GM18858 (cell line): ENCODE measurements around the gene EHD1.

Experiments used
- ATAC-seq: cut with Tn5 transposase; IDR thresholded peaks from one replicate; pipeline ENCODE4 v1.9.1; 2021; ENCODE audit not compliant: unreplicated experiment

Gene EHD1

GRCh38 chr11:64875369-64876228 is 2.8 kb downstream of the EHD1 start:
- no peak for ATAC-seq

- ATAC-seq, result no peak
Observed at GRCh38 chr11:64874308-64875240, 3.8 kb downstream of the EHD1 start.

GRCh38 chr11:64872790-64873488 is 5.5 kb downstream of the EHD1 start:
- ATAC-seq, result no peak

DNA sequence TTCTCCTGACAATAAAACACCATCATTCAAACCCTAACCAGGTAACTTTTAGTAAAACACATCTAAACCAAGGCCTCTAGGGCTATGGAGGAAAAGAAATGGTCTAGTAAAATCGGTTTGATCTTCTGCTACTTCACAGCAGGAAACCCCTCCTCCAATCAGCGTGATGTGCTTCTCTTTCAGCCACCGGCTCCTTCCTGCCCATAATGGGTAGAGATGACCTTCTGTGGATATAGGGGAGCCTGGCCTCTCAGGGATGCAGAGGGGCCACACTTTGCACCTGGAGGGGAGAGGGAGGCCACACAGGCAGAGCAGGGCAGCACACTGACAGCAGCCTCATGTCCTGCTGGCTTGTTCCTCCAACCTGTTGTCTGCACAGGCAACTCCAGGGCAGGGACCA is 6.9 kb downstream of the EHD1 start:
- ATAC-seq, result no peak

- no peak for ATAC-seq
Observed at GRCh38 chr11:64870893-64871466, 7.4 kb downstream of the EHD1 start.

DNA sequence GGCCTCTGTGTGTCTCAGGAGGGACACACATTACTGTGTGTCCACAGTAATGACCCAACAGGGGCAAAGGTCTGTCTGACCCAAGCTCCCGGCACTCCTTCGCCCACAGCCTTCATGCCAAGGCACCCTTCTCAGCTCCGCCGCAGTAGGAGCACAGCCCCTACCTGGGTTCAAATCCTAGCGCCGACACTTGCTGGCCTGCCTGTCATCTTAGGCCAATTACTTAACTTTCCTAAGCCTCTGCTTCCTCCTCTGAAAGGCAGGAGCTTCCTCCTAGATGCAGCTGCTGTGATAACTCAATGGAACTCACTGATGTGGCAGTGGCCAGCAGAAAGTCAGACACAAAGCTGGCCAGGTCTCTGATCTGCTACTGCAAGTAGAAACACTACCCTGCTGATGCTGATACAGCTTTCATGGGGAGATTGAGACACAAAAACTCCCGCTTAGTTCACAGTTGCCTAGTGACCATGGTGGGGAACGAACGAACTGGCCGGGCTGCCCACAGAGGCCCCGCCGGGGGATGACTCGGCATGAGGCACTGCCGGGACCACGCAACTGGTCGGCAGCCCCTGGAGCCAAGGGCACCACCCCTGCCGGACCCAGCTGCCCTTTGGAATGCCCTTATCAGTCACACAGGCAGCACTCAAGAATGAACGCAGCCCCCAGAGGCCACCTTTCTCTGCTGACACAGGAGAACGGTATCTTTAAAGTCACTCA is 8.1 kb downstream of the EHD1 start:
- no peak for ATAC-seq

- no peak for ATAC-seq
Observed at GRCh38 chr11:64869571-64870175, 8.7 kb downstream of the EHD1 start.

- ATAC-seq, result no peak
Observed at GRCh38 chr11:64868904-64869570, 9.4 kb downstream of the EHD1 start.

GRCh38 chr11:64867748-64868462 is 10.5 kb downstream of the EHD1 start:
- ATAC-seq, result no peak

- no peak for ATAC-seq
Observed at GRCh38 chr11:64866173-64866491, 12.3 kb downstream of the EHD1 start.

GRCh38 chr11:64865286-64866172 is 12.9 kb downstream of the EHD1 start:
- no peak for ATAC-seq

GRCh38 chr11:64864473-64865285 is 13.7 kb downstream of the EHD1 start:
- ATAC-seq, result no peak

DNA sequence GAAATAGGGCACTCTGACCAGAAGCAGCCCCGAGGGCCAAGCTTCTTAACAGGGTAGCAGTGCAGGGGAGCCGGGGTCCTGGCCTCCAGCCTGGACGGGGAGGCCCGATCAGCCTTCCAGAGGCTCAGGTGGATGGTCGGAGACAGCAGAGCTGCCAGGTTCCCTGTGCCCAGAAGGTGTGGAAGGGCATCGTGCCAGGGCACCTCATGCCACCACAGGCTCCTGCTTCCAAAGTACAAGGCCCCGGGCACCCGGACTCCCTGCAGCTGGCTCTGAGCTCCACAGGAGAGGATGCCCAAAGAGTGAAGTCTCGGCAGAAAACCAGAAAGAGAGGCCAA is 14.3 kb downstream of the EHD1 start:
- no peak for ATAC-seq

- no peak for ATAC-seq
Observed at GRCh38 chr11:64863391-64864060, 14.9 kb downstream of the EHD1 start.

DNA sequence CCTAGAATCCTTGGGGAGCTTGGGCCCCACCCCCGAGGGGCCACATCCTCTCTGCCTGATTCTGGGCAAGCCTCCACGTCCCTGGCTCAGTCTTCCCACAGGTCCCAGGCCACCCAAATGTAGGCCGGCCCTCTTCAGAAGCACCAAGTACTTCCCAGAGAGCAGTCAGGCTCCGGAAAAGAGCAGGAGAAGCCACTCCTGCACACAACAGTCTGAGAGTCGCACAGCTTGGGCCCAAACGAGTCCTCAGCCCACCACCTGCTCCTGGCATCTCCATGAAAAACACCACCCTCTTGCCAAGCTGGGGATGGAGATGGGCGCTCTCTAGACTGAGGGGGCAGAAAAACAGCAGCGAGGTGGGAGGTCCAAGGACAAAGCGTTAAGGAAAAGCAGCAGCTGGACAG is 15.4 kb downstream of the EHD1 start:
- no peak for ATAC-seq

DNA sequence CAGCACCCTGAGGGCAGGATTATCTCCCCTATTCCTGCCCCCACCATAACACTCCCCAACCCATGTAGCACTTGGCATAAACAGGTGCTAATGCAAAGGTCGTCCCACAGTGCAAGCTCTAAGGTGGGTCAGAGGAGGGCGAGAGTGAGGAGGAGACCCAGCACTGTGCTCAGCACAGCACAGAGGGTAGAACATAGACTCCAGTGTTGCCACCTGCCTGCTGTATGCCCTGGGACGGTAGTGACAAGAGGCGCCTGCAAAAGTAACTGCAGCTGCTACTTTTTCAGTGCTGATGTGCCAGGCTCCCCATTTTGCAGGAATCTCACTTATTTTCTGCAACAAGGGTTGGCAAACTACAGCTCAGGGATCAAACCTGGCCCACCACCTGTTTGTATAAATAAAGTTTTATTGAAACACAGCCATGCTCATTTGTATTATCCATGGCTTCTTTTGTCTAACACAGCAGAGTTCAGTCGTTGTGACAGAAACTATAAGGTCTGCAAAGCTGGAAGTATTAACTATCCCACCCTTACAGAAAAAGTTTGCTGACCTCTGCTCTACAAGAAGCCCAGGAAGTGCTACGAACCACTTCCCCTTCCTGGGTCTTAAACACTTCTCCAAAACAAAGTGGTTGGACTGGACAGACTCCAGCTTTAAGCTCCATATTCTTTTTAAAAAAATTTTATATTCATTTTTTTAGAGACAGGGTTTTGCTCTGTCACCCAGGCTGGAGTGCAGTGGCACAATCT is 17.0 kb downstream of the EHD1 start:
- ATAC-seq, result no peak
